HEK293 (cell line): ENCODE results near the gene VTI1B.
A peak's percentile ranks its signal among the peaks of the same experiment; 100 is the strongest.

Experiments used
- BCL11B ChIP-seq: fragments of 450-650 bp; formaldehyde crosslinking; IDR thresholded peaks from 2 replicates; pipeline ENCODE4 v1.5.1; 2016; ENCODE audit warnings: low read depth, missing biosample characterization, missing genetic modification characterization
- FEZF1 ChIP-seq: fragments of 450-650 bp; formaldehyde crosslinking; IDR thresholded peaks from 2 replicates; pipeline ENCODE4 v1.5.1; 2016; ENCODE audit warnings: missing biosample characterization, missing genetic modification characterization
- IKZF3 ChIP-seq: fragments of 450-650 bp; IDR thresholded peaks from 2 replicates; pipeline ENCODE4 v1.5.0; 2018; ENCODE audit warnings: missing biosample characterization, mild to moderate bottlenecking, missing genetic modification characterization, moderate library complexity
- INSM2 ChIP-seq: fragments of 450-650 bp; formaldehyde crosslinking; IDR thresholded peaks from 2 replicates; pipeline ENCODE4 v1.5.1; 2016; ENCODE audit warnings: missing biosample characterization, missing genetic modification characterization
- OVOL3 ChIP-seq: fragments of 450-650 bp; formaldehyde crosslinking; IDR thresholded peaks from 2 replicates; pipeline ENCODE4 v1.5.1; 2016; ENCODE audit warnings: missing biosample characterization, missing genetic modification characterization
- PRDM1 ChIP-seq: fragments of 450-650 bp; formaldehyde crosslinking; IDR thresholded peaks from 2 replicates; pipeline ENCODE4; 2016; ENCODE audit warnings: missing biosample characterization, missing genetic modification characterization
- SALL2 ChIP-seq: fragments of 450-650 bp; formaldehyde crosslinking; IDR thresholded peaks from 2 replicates; pipeline ENCODE4 v1.5.0; 2017; ENCODE audit warnings: missing biosample characterization, mild to moderate bottlenecking, missing genetic modification characterization, borderline replicate concordance
- SCRT2 ChIP-seq: fragments of 450-650 bp; formaldehyde crosslinking; IDR thresholded peaks from 2 replicates; pipeline ENCODE4 v1.5.1; 2016; ENCODE audit warnings: missing biosample characterization, missing genetic modification characterization
- SP3 ChIP-seq: fragments of 450-650 bp; formaldehyde crosslinking; IDR thresholded peaks from 2 replicates; pipeline ENCODE4 v1.5.1; 2016; ENCODE audit warnings: missing biosample characterization, missing genetic modification characterization
- ZBTB44 ChIP-seq: fragments of 450-650 bp; IDR thresholded peaks from 2 replicates; pipeline ENCODE4 v1.5.1; 2018; ENCODE audit warnings: missing biosample characterization, mild to moderate bottlenecking, missing genetic modification characterization
- ZBTB49 ChIP-seq: fragments of 450-650 bp; formaldehyde crosslinking; IDR thresholded peaks from 2 replicates; pipeline ENCODE4 v1.5.1; 2016; ENCODE audit warnings: missing biosample characterization, missing genetic modification characterization, low read depth
- ZEB2 ChIP-seq: fragments of 450-650 bp; formaldehyde crosslinking; IDR thresholded peaks from 2 replicates; pipeline ENCODE4 v1.5.1; 2016; ENCODE audit warnings: missing biosample characterization, missing genetic modification characterization
- ZFHX2 ChIP-seq: fragments of 450-650 bp; formaldehyde crosslinking; conservative IDR thresholded peaks from 2 replicates; pipeline ENCODE4 v1.5.1; 2016; ENCODE audit warnings: missing biosample characterization, missing genetic modification characterization
- ZFP3 ChIP-seq: fragments of 450-650 bp; formaldehyde crosslinking; IDR thresholded peaks from 2 replicates; pipeline ENCODE4 v1.5.1; 2016; ENCODE audit warnings: low read depth, missing biosample characterization, missing genetic modification characterization
- ZNF157 ChIP-seq: fragments of 450-650 bp; formaldehyde crosslinking; IDR thresholded peaks from 2 replicates; pipeline ENCODE4 v1.5.1; 2016; ENCODE audit warnings: missing biosample characterization, missing genetic modification characterization
- ZNF175 ChIP-seq: fragments of 450-650 bp; formaldehyde crosslinking; IDR thresholded peaks from 2 replicates; pipeline ENCODE4 v1.5.1; 2016; ENCODE audit warnings: missing biosample characterization, missing genetic modification characterization
- ZNF184 ChIP-seq: fragments of 450-650 bp; IDR thresholded peaks from 2 replicates; pipeline ENCODE4 v1.5.1; 2018; ENCODE audit warnings: missing biosample characterization, mild to moderate bottlenecking, missing genetic modification characterization
- ZNF19 ChIP-seq: fragments of 450-650 bp; formaldehyde crosslinking; IDR thresholded peaks from 2 replicates; pipeline ENCODE4; 2016; ENCODE audit warnings: missing biosample characterization, missing genetic modification characterization, low read depth
- ZNF2 ChIP-seq: fragments of 450-650 bp; formaldehyde crosslinking; IDR thresholded peaks from 2 replicates; pipeline ENCODE4 v1.5.1; 2016; ENCODE audit warnings: missing biosample characterization, missing genetic modification characterization
- ZNF324 ChIP-seq: fragments of 450-650 bp; formaldehyde crosslinking; IDR thresholded peaks from 2 replicates; pipeline ENCODE4 v1.5.1; 2016; ENCODE audit warnings: missing biosample characterization, missing genetic modification characterization
- ZNF354C ChIP-seq: fragments of 450-650 bp; formaldehyde crosslinking; IDR thresholded peaks from 2 replicates; pipeline ENCODE4 v1.5.1; 2016; ENCODE audit warnings: missing biosample characterization, missing genetic modification characterization, low read depth, borderline replicate concordance
- ZNF394 ChIP-seq: fragments of 450-650 bp; formaldehyde crosslinking; IDR thresholded peaks from 2 replicates; pipeline ENCODE4 v1.5.1; 2016; ENCODE audit warnings: missing biosample characterization, missing genetic modification characterization, mild to moderate bottlenecking, moderate library complexity, borderline replicate concordance
- ZNF423 ChIP-seq: fragments of 450-650 bp; formaldehyde crosslinking; IDR thresholded peaks from 2 replicates; pipeline ENCODE4 v1.5.1; 2016; ENCODE audit warnings: missing biosample characterization, missing genetic modification characterization
- ZNF555 ChIP-seq: fragments of 450-650 bp; formaldehyde crosslinking; conservative IDR thresholded peaks from 2 replicates; pipeline ENCODE4 v1.5.1; 2017; ENCODE audit warnings: missing biosample characterization, mild to moderate bottlenecking, missing genetic modification characterization, inconsistent platforms
- ZNF645 ChIP-seq: fragments of 450-650 bp; formaldehyde crosslinking; IDR thresholded peaks from 2 replicates; pipeline ENCODE4; 2016; ENCODE audit warnings: missing biosample characterization, missing genetic modification characterization
- ZNF701 ChIP-seq: fragments of 450-650 bp; formaldehyde crosslinking; IDR thresholded peaks from 2 replicates; pipeline ENCODE4 v1.5.1; 2016; ENCODE audit warnings: missing biosample characterization, missing genetic modification characterization
- ZNF843 ChIP-seq: fragments of 450-650 bp; formaldehyde crosslinking; IDR thresholded peaks from 2 replicates; pipeline ENCODE4 v1.5.1; 2016; ENCODE audit warnings: missing biosample characterization, missing genetic modification characterization
- ZSCAN23 ChIP-seq: fragments of 450-650 bp; formaldehyde crosslinking; IDR thresholded peaks from 2 replicates; pipeline ENCODE4 v1.5.1; 2016; ENCODE audit warnings: missing biosample characterization, missing genetic modification characterization
- TF ChIP-seq, protein P1 (sequence below): fragments of 450-650 bp; formaldehyde crosslinking; IDR thresholded peaks from 2 replicates; pipeline ENCODE4 v1.5.1; 2016; ENCODE audit warnings: missing biosample characterization, missing genetic modification characterization
- TF ChIP-seq, protein P2 (sequence below): fragments of 450-650 bp; formaldehyde crosslinking; IDR thresholded peaks from 2 replicates; pipeline ENCODE4 v1.5.1; 2016; ENCODE audit warnings: missing biosample characterization, missing genetic modification characterization, borderline replicate concordance

Gene VTI1B

DNA sequence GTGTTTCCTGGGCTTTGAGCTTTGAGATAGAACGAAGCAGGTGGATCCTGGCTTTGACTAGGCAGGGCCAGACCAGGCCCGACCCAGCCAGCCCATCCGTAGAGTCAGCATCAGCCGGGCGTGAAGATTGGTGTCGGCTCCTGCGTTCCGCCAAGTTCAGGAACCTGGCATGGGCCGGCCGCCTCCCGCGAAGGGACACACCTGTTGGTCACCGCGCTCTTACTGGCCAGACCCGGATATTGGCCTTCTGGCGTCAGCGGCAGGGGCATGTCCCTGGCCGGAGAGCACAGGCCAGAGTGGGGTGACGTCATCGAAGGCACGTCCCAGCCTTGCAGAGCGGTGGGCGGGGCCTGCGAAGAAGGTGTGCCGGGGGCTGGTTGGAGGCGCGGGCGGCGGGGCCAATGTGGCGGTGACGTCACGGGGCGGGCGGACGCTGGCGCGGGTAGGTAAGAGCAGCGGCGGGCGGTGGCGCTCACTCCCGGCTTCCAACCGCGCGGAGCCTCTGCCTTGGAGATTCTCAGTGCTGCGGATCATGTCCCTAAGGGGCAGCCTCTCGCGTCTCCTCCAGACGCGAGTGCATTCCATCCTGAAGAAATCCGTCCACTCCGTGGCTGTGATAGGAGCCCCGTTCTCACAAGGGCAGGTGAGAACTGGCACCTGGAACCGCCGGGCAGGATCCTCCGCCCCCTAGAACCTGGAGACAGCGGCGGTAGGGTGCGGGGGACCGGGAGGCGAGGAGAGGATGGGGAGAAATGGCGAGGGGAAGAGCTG lies 54.8 kb downstream of the VTI1B start, which contains the start of gene ARG2 (continued):
- TF ChIP-seq OVOL3 (no peak; the same call in 1 of the 2 replicates), PRDM1 (peak; percentile 40; the same call in 1 of the 2 replicates), IKZF3 (tag by site-specific recombination) (peak; percentile 28; the same call in 1 of the 2 replicates), ZBTB49 (tag by site-specific recombination) (no peak), ZNF555 (tag by site-specific recombination) (no peak), SALL2 (tag by site-specific recombination) (no peak), ZNF2 (tag by site-specific recombination) (0 out of 2 replicates have a peak, but pooled peaks have one; percentile 17), ZFP3 (tag by site-specific recombination) (no peak), ZNF324 (tag by site-specific recombination) (peak; percentile 82), ZFHX2 (tag by site-specific recombination) (peak; percentile 86), ZNF701 (no peak), ZNF423 (tag by site-specific recombination) (peak; percentile 41; the same call in 1 of the 2 replicates), ZEB2 (tag by site-specific recombination) (peak; percentile 94), ZSCAN23 (tag by site-specific recombination) (0 out of 2 replicates have a peak, but pooled peaks have one; percentile 11), ZNF19 (tag by site-specific recombination) (no peak), ZNF184 (tag by site-specific recombination) (no peak), INSM2 (peak; percentile 74; the same call in 1 of the 2 replicates), SCRT2 (peak; percentile 99), ZNF175 (tag by site-specific recombination) (no peak), ZNF157 (tag by site-specific recombination) (no peak), ZNF354C (tag by site-specific recombination) (no peak), BCL11B (tag by site-specific recombination) (peak; percentile 91), ZBTB44 (tag by site-specific recombination) (no peak), ZNF394 (tag by site-specific recombination) (peak; percentile 48; the same call in 1 of the 2 replicates), SP3 (tag by site-specific recombination) (peak; percentile 92), ZNF843 (tag by site-specific recombination) (peak; percentile 63; the same call in 1 of the 2 replicates), ZNF645 (tag by site-specific recombination) (no peak), FEZF1 (tag by site-specific recombination) (no peak)
- TF ChIP-seq, protein P1, sequence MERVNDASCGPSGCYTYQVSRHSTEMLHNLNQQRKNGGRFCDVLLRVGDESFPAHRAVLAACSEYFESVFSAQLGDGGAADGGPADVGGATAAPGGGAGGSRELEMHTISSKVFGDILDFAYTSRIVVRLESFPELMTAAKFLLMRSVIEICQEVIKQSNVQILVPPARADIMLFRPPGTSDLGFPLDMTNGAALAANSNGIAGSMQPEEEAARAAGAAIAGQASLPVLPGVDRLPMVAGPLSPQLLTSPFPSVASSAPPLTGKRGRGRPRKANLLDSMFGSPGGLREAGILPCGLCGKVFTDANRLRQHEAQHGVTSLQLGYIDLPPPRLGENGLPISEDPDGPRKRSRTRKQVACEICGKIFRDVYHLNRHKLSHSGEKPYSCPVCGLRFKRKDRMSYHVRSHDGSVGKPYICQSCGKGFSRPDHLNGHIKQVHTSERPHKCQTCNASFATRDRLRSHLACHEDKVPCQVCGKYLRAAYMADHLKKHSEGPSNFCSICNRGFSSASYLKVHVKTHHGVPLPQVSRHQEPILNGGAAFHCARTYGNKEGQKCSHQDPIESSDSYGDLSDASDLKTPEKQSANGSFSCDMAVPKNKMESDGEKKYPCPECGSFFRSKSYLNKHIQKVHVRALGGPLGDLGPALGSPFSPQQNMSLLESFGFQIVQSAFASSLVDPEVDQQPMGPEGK (tag by site-specific recombination): peak; percentile 95
- TF ChIP-seq, protein P2, sequence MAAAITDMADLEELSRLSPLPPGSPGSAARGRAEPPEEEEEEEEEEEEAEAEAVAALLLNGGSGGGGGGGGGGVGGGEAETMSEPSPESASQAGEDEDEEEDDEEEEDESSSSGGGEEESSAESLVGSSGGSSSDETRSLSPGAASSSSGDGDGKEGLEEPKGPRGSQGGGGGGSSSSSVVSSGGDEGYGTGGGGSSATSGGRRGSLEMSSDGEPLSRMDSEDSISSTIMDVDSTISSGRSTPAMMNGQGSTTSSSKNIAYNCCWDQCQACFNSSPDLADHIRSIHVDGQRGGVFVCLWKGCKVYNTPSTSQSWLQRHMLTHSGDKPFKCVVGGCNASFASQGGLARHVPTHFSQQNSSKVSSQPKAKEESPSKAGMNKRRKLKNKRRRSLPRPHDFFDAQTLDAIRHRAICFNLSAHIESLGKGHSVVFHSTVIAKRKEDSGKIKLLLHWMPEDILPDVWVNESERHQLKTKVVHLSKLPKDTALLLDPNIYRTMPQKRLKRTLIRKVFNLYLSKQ: no peak
